SHP77 (cell line): ENCODE measurements around the gene METTL5.
"Not testable (repeated sequence)": the region's sequence is repeated elsewhere in the genome, so short reads cannot be mapped to it uniquely, and the experiment has no call there.

Source experiments
- DNase-seq, 2 experiments: peaks; one replicate each; lab custom pipeline; 2025; lab: John Stamatoyannopoulos, UW

METTL5 gene

GRCh38 chr2:169828141-169828811, 3.6 kb upstream of the METTL5 start:
- peak; percentile 5 to 15 for DNase-seq

- DNase-seq = peak; percentile 67 to 76
Observed at GRCh38 chr2:169827272-169828140, 2.8 kb upstream of the METTL5 start, which contains the start of gene UBR3. Gene UBR3, plus strand, starts transcription at chr2:169827454. Its CDS starts 54 bp downstream, at chr2:169827508.

DNA sequence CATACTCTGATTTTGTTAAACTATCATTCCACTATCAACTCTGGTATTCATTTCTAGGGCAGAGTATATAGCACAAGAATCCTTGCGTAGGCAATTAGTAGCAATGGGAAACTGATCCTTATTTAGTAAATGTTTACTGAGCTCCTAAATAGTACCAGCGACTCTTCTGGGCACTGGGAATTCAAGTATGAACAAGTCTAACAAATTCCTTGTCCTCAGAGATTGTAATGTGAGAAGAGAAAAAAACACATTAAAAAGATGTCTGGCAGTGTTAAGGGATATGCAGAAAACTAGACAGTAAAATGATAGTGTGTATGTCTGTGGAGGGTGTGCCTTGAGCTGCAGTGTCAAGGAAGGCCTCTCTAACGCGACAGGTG, 721 bp downstream of the METTL5 start:
- DNase-seq = no peak

- no peak for DNase-seq
Observed at GRCh38 chr2:169822785-169823392, 1.8 kb downstream of the METTL5 start.

GRCh38 chr2:169822036-169822435, 2.7 kb downstream of the METTL5 start:
- DNase-seq = no peak

DNA sequence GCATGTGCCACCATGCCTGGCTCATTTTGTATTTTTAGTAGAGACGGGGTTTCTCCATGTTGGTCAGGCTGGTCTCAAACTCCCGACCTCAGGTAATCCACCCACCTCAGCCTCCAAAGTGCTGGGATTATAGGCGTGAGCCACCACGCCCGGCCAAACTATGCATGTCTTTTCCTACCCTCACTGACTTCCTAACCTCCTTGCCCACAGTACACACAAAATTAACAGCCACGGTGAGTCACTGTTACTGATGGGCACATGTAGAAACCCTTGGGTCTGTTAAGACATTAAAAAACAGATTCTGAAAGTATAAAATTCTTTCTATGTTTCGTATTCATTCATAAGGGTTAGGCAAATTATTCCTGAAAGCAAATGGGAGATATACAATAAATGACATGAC, 4.6 kb downstream of the METTL5 start:
- DNase-seq = not testable (repeated sequence)

DNA sequence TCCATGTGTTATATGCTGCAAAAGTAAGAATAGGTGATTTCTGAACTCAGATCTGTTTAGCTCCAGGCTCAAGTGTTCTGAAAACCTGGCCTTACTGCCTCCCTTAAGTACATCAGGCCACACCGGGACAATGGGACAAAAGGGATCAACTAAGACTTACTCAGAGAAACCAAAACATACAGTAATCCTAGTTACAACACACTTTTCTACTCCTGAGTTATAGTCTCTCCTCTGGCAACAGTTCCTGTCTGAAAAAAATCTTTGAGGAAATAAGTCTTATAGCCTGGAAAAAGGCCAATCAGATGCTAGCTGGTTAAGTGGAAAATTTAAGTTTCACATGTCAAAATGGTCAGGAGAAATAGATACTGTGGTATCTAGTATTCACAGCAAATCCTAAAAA, 5.6 kb downstream of the METTL5 start:
- no peak for DNase-seq

GRCh38 chr2:169818241-169818640, 6.5 kb downstream of the METTL5 start:
- no peak for DNase-seq

DNA sequence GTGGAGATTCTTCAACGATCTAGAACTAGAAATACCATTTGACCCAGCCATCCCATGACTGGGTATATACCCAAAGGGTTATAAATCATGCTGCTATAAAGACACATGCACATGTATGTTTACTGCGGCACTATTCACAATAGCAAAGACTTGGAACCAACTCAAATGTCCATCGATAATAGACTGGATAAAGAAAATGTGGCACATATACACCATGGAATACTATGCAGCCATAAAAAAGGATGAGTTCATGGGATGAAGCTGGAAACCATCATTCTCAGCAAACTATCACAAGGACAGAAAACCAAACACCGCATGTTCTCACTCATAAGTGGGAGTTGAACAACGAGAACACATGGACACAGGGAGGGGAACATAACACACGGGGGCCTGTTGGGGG, 7.3 kb downstream of the METTL5 start:
- DNase-seq = not testable (repeated sequence)

GRCh38 chr2:169816961-169817360, 7.7 kb downstream of the METTL5 start:
- not testable (repeated sequence) for DNase-seq

GRCh38 chr2:169815849-169816248, 8.9 kb downstream of the METTL5 start:
- DNase-seq = no peak

- no peak for DNase-seq
Observed at GRCh38 chr2:169808221-169808620, 16.5 kb downstream of the METTL5 start.

DNA sequence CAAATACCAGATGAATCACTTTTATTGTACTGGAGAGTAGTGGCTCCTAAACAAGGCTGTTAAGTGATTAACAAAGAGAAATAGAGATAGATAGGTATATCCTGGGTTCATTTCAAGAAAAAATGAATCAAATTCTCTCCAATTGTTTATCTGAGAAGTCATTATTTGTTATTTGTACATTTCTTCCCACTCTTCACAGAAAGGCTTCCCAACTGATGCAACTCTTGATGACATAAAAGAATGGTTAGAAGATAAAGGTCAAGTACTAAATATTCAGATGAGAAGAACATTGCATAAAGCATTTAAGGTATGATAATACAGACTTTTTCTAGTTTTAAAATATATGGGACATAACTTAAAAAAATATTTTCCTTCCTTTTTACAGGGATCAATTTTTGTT, 18.1 kb downstream of the METTL5 start:
- DNase-seq = no peak

DNA sequence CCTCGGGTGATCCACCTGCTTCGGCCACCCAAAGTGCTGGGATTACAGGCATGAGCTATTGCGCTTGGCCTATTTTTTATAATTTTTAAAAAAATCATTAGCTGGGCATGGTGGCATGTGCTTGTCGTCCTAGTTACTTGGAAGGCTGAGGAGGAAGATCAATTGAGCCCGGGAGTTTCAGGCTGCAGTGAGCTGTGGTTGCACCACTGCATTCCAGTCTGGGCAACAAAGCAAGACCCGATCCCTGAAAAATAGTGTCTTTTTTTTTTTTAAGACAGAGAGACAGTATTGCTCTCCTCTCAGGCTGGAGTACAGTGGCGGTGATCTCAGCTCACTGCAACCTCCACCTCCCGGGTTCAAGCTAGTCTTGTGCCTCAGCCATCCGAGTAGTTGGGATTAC, 21.2 kb downstream of the METTL5 start:
- DNase-seq = no peak

- peak; percentile 35 to 79 for DNase-seq
Observed at GRCh38 chr2:169798718-169799592, 25.8 kb downstream of the METTL5 start, which contains the start of gene SSB. Gene SSB, plus strand, starts transcription at chr2:169798871. Its CDS starts 2,090 bp downstream, at chr2:169800961.

DNA sequence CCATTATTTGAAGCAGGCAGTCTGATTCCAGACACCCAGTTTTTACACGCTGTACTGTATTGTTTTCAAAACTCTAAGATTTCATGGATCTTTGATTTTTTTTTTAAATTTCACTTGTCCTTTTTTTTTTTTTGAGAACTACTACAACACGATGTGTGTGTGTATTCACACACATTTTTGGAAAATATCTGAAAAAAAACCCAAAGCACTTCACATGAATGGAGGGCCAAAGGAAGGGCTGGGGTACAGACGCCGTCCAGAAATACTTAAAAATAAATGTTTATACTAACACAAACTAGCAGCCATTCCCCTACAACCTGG, 26.3 kb downstream of the METTL5 start:
- DNase-seq = no peak

DNA sequence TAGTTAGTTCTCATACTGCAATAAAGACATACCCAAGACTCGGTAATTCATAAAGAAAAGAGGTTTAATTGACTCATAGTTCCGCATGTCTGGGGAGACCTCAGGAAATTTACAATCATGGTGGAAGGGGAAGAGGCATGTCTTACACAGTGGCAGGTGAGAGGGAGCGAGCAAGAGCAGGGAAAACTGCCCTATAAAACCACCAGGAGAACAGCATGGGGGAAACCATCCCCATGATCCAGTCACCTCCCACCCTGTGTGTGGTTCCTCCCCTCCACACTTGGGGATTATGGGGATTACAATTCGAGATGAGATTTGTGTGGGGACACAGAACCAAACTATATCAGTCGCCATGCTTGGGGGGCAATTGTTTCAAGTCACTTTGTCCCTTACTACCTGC, 27.1 kb downstream of the METTL5 start:
- no peak for DNase-seq

GRCh38 chr2:169796441-169796840, 28.3 kb downstream of the METTL5 start:
- DNase-seq = no peak

- no peak for DNase-seq
Observed at GRCh38 chr2:169795181-169795580, 29.5 kb downstream of the METTL5 start.

- no peak for DNase-seq
Observed at GRCh38 chr2:169790581-169790980, 34.1 kb downstream of the METTL5 start.

GRCh38 chr2:169782513-169782912, 42.2 kb downstream of the METTL5 start:
- no peak for DNase-seq
